RWPE2 (cell line): ENCODE data around the gene RAB11A.

Experiments
- ATAC-seq: fragments of 200-7000 bp; cut with Tn5 transposase; 3 replicates; pipeline ENCODE4 v1.9.1; 2021; ENCODE audit warnings: low read depth
- DNase-seq: peaks from one replicate; pipeline ENCODE4 v3.0.0-alpha.2; 2020; ENCODE audit warnings: low spot score
- H3K27ac ChIP-seq: fragments of 450-650 bp; 2 replicates; pipeline ENCODE4 v1.5.1; 2017; ENCODE audit warnings: mild to moderate bottlenecking; ENCODE audit not compliant: poor library complexity, severe bottlenecking
- H3K27me3 ChIP-seq: fragments of 250-450 bp; sonication (Bioruptor Pico); 2 replicates; pipeline ENCODE4 v1.5.1; 2021; ENCODE audit warnings: mild to moderate bottlenecking, moderate library complexity; ENCODE audit not compliant: insufficient read depth, poor library complexity, severe bottlenecking
- H3K36me3 ChIP-seq: fragments of 250-450 bp; sonication (Bioruptor Pico); 2 replicates; pipeline ENCODE4 v1.5.1; 2020; ENCODE audit warnings: low read depth, mild to moderate bottlenecking, moderate library complexity
- H3K4me1 ChIP-seq: fragments of 250-450 bp; sonication (Bioruptor Pico); 2 replicates; pipeline ENCODE4 v1.5.1; 2021; ENCODE audit warnings: mild to moderate bottlenecking, moderate library complexity; ENCODE audit not compliant: insufficient read depth, poor library complexity, severe bottlenecking
- H3K4me3 ChIP-seq: fragments of 250-450 bp; sonication (Bioruptor Pico); 2 replicates; pipeline ENCODE4 v1.5.1; 2021; ENCODE audit warnings: mild to moderate bottlenecking, moderate library complexity; ENCODE audit not compliant: severe bottlenecking
- H3K9me3 ChIP-seq: fragments of 250-450 bp; sonication (Bioruptor Pico); 2 replicates; pipeline ENCODE4 v1.5.1; 2021; ENCODE audit warnings: mild to moderate bottlenecking, moderate library complexity; ENCODE audit not compliant: severe bottlenecking
- TF ChIP-seq, protein P1 (sequence below): fragments of 450-650 bp; IDR thresholded peaks from one replicate; pipeline ENCODE4 v1.5.1; 2017; ENCODE audit warnings: mild to moderate bottlenecking, moderate library complexity; ENCODE audit not compliant: poor library complexity, severe bottlenecking

Gene RAB11A

DNA sequence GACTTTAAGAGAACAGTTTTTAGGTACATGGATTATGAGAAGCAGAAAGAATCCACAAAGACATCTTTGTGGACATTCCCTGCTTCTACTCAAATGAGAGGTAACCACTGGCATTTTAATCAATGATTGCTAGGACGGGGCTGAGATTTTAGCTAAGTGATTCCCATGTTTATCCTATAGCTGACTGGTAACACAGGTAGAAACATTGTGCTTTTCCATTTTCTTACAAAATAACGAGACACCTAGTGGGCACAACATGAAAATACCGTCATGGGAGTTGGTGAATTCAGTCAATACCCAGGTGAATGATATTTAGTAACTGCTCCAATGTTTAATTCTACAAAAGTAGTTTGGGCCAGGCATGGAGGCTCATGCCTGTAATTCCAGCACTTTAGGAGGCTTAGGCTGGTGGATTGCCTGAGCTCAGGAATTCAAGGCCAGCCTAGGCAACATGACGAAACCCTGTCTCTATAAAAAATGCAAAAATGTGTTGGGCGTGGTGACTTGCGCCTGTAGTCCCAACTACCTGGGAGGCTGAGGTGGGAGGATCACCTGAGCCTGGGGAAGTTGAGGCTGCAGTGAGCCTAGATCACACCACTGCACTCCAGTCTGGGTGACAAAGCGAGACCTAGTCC, 40.0 kb upstream of the RAB11A start:
- peaks cover 8% of the 10 kb centered on the region for H3K4me1 ChIP-seq
- H3K4me3 ChIP-seq, result no peak overlapping the region
- H3K36me3 ChIP-seq, result no peaks in the 10 kb centered on the region
- no peak for DNase-seq
- no peak for ATAC-seq
- no peaks in the 10 kb centered on the region for H3K27me3 ChIP-seq
- TF ChIP-seq, protein P1, sequence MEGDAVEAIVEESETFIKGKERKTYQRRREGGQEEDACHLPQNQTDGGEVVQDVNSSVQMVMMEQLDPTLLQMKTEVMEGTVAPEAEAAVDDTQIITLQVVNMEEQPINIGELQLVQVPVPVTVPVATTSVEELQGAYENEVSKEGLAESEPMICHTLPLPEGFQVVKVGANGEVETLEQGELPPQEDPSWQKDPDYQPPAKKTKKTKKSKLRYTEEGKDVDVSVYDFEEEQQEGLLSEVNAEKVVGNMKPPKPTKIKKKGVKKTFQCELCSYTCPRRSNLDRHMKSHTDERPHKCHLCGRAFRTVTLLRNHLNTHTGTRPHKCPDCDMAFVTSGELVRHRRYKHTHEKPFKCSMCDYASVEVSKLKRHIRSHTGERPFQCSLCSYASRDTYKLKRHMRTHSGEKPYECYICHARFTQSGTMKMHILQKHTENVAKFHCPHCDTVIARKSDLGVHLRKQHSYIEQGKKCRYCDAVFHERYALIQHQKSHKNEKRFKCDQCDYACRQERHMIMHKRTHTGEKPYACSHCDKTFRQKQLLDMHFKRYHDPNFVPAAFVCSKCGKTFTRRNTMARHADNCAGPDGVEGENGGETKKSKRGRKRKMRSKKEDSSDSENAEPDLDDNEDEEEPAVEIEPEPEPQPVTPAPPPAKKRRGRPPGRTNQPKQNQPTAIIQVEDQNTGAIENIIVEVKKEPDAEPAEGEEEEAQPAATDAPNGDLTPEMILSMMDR, result peak; percentile 90
- H3K9me3 ChIP-seq, result no peaks in the 10 kb centered on the region
- H3K27ac ChIP-seq, result no peak overlapping the region

DNA sequence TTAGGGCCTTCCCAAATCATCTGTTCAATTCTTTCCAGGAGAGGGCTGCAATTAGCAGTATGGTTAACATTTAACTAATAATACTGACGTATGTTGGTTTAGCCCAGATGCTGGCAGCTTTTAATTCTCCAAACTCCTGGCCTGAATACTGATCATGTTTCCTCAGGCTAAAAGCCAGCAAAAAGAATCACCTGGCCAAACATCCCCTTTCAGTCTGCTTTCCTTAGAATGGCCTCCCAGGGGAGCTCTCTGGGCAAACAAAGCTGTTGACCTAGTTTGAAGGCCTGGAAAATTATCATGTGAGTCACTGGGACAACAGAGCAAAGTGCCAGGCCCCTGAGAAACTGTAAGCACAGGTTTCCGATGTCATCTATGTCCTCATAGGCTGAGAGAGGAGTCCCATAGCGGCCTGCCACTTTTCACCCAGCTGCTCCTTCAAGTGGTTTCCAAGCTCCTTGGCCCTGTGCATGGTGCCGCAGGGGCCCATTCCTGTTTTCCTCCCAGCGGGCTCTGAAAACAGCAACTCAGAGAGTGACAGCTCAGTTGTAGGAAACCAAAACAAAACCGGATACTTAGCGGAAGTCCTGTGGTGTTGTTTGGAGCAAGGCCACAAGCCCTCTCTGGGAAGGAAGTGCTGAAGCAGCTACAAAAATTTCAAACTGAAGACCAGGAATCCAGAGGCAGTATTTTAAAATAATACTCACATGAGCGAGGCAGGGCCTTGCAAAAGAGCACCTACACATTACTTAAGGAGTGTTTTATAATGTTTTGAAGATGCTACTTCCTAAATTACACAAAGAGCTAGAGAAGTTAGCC, 36.5 kb upstream of the RAB11A start:
- peak; percentile 73 for DNase-seq
- peak; percentile 96 for ATAC-seq
- Histone ChIP-seq H3K36me3 (no peaks in the 10 kb centered on the region), H3K27ac (peak overlapping the region; percentile 50), H3K9me3 (no peaks in the 10 kb centered on the region), H3K27me3 (no peaks in the 10 kb centered on the region), H3K4me1 (peaks cover 8% of the 10 kb centered on the region), H3K4me3 (no peak overlapping the region)
- TF ChIP-seq, protein P1, result peak; percentile 68

DNA sequence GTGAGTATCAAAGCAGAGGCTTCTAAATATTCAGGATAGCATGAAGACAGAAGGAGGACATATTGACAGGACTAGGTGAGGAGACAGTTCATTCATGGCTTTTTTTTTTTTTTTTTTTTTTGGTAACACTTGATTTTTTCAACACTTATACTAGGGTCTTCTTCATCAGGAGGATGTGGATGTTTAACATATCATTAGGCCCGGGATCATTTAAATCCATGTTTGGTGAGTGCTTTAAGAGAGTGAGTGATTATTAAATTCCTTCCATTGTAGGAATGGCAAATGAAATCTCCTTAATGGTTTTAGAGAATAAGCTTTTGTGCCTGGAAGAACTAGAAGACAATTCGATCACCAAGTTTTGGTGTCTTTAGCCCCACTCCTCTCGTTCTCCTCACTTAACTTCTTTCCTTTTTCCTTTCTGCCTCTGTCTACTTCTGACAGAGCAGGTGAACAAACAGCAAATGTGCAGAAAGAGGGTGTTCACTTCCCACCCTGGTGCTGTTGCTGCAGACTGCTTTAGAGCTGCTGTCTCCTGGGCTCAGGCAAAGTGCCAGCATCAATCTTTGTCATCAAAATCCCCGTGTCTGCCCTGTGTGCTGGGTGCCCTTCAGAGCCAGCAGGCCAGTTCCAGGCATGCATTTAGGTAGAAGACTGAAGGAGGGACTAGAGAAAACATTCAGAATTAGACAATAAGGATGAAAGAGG, 35.6 kb upstream of the RAB11A start:
- H3K27me3 ChIP-seq, result no peaks in the 10 kb centered on the region
- DNase-seq, result no peak
- no peaks in the 10 kb centered on the region for H3K36me3 ChIP-seq
- H3K4me3 ChIP-seq, result no peak overlapping the region
- peak overlapping the region; percentile 50 for H3K27ac ChIP-seq
- TF ChIP-seq, protein P1, result no peak
- no peaks in the 10 kb centered on the region for H3K9me3 ChIP-seq
- ATAC-seq, result no peak
- peaks cover 8% of the 10 kb centered on the region for H3K4me1 ChIP-seq

DNA sequence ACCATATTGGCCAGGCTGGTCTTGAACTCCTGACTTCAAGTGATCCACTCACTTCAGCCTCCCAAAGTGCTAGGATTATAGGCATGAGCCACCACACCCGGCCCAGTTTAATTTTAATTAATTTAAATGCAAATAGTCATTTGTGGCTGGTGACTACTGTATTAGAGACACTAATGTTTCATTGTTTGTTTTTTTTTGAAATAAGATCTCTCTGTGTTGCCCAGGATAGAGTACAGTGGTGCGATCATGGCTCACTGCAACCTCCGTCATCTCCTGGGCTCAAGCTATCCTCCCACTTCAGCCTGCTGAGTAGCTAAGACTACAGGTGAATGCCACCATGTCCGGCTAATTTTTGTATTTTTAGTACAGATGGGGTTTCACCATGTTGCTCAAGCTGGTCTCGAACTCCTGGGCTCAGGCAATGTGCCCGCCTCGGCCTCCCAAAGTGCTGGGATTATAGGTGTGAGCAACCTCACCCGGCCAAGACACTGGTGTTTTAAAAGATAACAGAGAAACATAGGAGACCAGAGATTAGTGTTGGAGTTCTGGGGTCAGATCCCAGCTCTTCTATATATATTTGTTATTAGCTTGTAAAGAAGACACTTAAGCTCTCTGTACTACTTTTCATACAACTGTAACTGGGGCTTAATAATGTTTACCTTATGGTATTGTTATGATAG, 34.5 kb upstream of the RAB11A start:
- DNase-seq, result no peak
- no peak for ATAC-seq
- H3K27ac ChIP-seq, result no peak overlapping the region
- H3K27me3 ChIP-seq, result no peaks in the 10 kb centered on the region
- H3K4me3 ChIP-seq, result no peak overlapping the region
- H3K36me3 ChIP-seq, result no peaks in the 10 kb centered on the region
- TF ChIP-seq, protein P1, result no peak
- no peaks in the 10 kb centered on the region for H3K9me3 ChIP-seq
- peaks cover 8% of the 10 kb centered on the region for H3K4me1 ChIP-seq
